B cell (primary cell): ENCODE data around the gene RNF157. TPM values are rescaled to one million over a fixed set of nuclear protein-coding genes. Genes with fewer than 3 reads are reported as not detected.

Experiments used
- ATAC-seq: fragments of 200-7000 bp; cut with Tn5 transposase; one replicate; pipeline ENCODE4 v1.10.0; 2021; ENCODE audit warnings: low read depth, mild to moderate bottlenecking, moderate number of reproducible peaks, moderate library complexity
- CTCF ChIA-PET: fragments of 350-600 bp; sonication (Branson Sonifier 250); formaldehyde crosslinking; loops from one replicate; lab custom pipeline; 2021; ENCODE audit warnings: antibody characterized with exemption, inconsistent platforms; lab: Charles Lee
- POLR2A ChIA-PET: fragments of 350-600 bp; sonication (Branson Sonifier 250); formaldehyde crosslinking; loops from one replicate; lab custom pipeline; 2021; ENCODE audit warnings: antibody characterized with exemption; lab: Charles Lee
- DNase-seq: peaks from one replicate; pipeline ENCODE4 v3.0.0; 2013
- H2AFZ ChIP-seq: 2 replicates; pipeline ENCODE4 v1.6.1; 2012; ENCODE audit warnings: mild to moderate bottlenecking, low read depth, low read length; ENCODE audit not compliant: insufficient read depth, poor library complexity, severe bottlenecking
- H3K27ac ChIP-seq, 2 donors: 1 replicate in 1 of 2; 2 replicates in 1 of 2; pipeline ENCODE4 v1.5.1; 2012 to 2013; ENCODE audit warnings: low read length in 2 of 2, mild to moderate bottlenecking in 2 of 2, moderate library complexity in 1 of 2
- H3K27me3 ChIP-seq, 4 experiments: fragments of 200-600 bp in 1 of 4; sonication (generic) in 1 of 4; replicated peaks in 1 of 4; 1 replicate in 2 of 4; 2 replicates in 2 of 4; pipeline versions ENCODE4 v1.6.1 to v1.7.0; 2013 to 2016; ENCODE audit warnings: low read length in 3 of 4, mild to moderate bottlenecking in 2 of 4, mixed read lengths in 1 of 4, moderate library complexity in 1 of 4; ENCODE audit not compliant: insufficient read depth in 4 of 4, control insufficient read depth in 3 of 4; ENCODE audit errors: control extremely low read depth in 1 of 4
- H3K36me3 ChIP-seq, 2 experiments: replicated peaks in 1 of 2; 1 replicate in 1 of 2; 2 replicates in 1 of 2; pipeline versions ENCODE4 v1.6.1 to v1.7.1; 2013; ENCODE audit warnings: low read length in 1 of 2; ENCODE audit not compliant: insufficient read depth in 2 of 2, control insufficient read depth in 1 of 2; ENCODE audit errors: control extremely low read depth in 1 of 2, extremely low read depth in 1 of 2
- H3K4me1 ChIP-seq, 2 donors: fragments of 200-600 bp in 1 of 2; sonication (generic) in 1 of 2; 1 replicate in 1 of 2; 2 replicates in 1 of 2; pipeline versions ENCODE4 v1.5.1 to v1.6.1; 2013 to 2017; ENCODE audit warnings: low read length in 2 of 2; ENCODE audit not compliant: control insufficient read depth in 2 of 2, insufficient read depth in 2 of 2
- H3K4me2 ChIP-seq: replicated peaks from 2 replicates; pipeline ENCODE3; 2012; ENCODE audit warnings: mild to moderate bottlenecking, low read depth, low read length; ENCODE audit not compliant: poor library complexity, severe bottlenecking
- H3K4me3 ChIP-seq, 5 experiments: fragments of 200-600 bp in 1 of 5; sonication (generic) in 1 of 5; 1 replicate in 3 of 5; 2 replicates in 2 of 5; pipeline versions ENCODE4 v1.5.1 to v1.7.0; 2011 to 2016; ENCODE audit warnings: low read length in 4 of 5, mild to moderate bottlenecking in 4 of 5, low read depth in 2 of 5, control low read depth in 1 of 5, moderate library complexity in 1 of 5; ENCODE audit not compliant: insufficient read depth in 1 of 5; ENCODE audit errors: control extremely low read depth in 1 of 5, extremely low read depth in 1 of 5
- H3K79me2 ChIP-seq: fragments of 200-600 bp; sonication (generic); one replicate; pipeline ENCODE4 v1.6.0; 2016; ENCODE audit warnings: low read length; ENCODE audit not compliant: control insufficient read depth, insufficient read depth
- H3K9ac ChIP-seq: fragments of 200-600 bp; sonication (generic); 2 replicates; pipeline ENCODE4 v1.6.1; 2017; ENCODE audit warnings: mild to moderate bottlenecking, low read length, moderate library complexity
- H3K9me3 ChIP-seq, 3 donors: one replicate each; pipeline versions ENCODE4 v1.6.1 to v1.7.1; 2013; ENCODE audit warnings: low read length in 2 of 3; ENCODE audit not compliant: control insufficient read depth in 2 of 3, insufficient read depth in 1 of 3; ENCODE audit errors: control extremely low read depth in 1 of 3
- H4K20me1 ChIP-seq: 2 replicates; pipeline ENCODE4 v1.6.0; 2012; ENCODE audit warnings: mild to moderate bottlenecking, low read length; ENCODE audit not compliant: insufficient read depth, control insufficient read depth, poor library complexity, severe bottlenecking
- H3K27ac Mint-ChIP-seq: one replicate; pipeline ENCODE4 v1.8.0; 2021; ENCODE audit warnings: mixed read lengths
- H3K27me3 Mint-ChIP-seq: one replicate; pipeline ENCODE4 v1.8.0; 2021; ENCODE audit warnings: mixed read lengths
- H3K4me1 Mint-ChIP-seq: one replicate; pipeline ENCODE4 v1.8.0; 2021; ENCODE audit warnings: mixed read lengths
- H3K4me3 Mint-ChIP-seq: one replicate; pipeline ENCODE4 v1.8.0; 2021; ENCODE audit warnings: mixed read lengths
- H3K9me3 Mint-ChIP-seq: one replicate; pipeline ENCODE4 v1.8.0; 2022; ENCODE audit warnings: mixed read lengths; ENCODE audit not compliant: insufficient read depth
- EZH2 ChIP-seq: IDR thresholded peaks from 2 replicates; pipeline ENCODE4 v1.6.1; 2012; ENCODE audit warnings: borderline replicate concordance, low read depth, mild to moderate bottlenecking, moderate library complexity, low read length; ENCODE audit not compliant: insufficient read depth, poor library complexity, severe bottlenecking
- WGBS: methylation state at CpG from one replicate; pipeline ENCODE4 v1.1.5; 2013; ENCODE audit warnings: missing lambda C conversion rate; ENCODE audit not compliant: insufficient coverage; 5-methylcytosine and 5-hydroxymethylcytosine counted together
- intact Hi-C: fragments of 100-400 bp; cut with micrococcal nuclease; formaldehyde crosslinking; loops from one replicate; pipeline ENCODE4 v1.10.0; 2022
- polyA plus RNA-seq: library from polyadenylated mRNA; depleted of rRNA; stranded (reverse); fragments of >200 nt; gene quantifications from 2 replicates; pipeline ENCODE4 v1.2.3, GENCODE V29; 2012
- total RNA-seq, 2 donors: library from RNA; stranded (reverse); fragments of 120-200 nt in 1 of 2; gene quantifications; 1 replicate in 1 of 2; 2 replicates in 1 of 2; pipeline versions ENCODE4 v1.2.3 to v1.2.4, GENCODE V29; 2013 to 2022
- TF ChIP-seq, protein P1 (sequence below): fragments of 200-600 bp; IDR thresholded peaks from one replicate; pipeline ENCODE4 v1.8.0; 2022; ENCODE audit warnings: antibody characterized with exemption, mild to moderate bottlenecking

Gene RNF157
- total and polyA plus RNA-seq, 2 donors (not counting 1 experiment from before 2014, with no cell fraction given), result 0.54 to 1.2 TPM

DNA sequence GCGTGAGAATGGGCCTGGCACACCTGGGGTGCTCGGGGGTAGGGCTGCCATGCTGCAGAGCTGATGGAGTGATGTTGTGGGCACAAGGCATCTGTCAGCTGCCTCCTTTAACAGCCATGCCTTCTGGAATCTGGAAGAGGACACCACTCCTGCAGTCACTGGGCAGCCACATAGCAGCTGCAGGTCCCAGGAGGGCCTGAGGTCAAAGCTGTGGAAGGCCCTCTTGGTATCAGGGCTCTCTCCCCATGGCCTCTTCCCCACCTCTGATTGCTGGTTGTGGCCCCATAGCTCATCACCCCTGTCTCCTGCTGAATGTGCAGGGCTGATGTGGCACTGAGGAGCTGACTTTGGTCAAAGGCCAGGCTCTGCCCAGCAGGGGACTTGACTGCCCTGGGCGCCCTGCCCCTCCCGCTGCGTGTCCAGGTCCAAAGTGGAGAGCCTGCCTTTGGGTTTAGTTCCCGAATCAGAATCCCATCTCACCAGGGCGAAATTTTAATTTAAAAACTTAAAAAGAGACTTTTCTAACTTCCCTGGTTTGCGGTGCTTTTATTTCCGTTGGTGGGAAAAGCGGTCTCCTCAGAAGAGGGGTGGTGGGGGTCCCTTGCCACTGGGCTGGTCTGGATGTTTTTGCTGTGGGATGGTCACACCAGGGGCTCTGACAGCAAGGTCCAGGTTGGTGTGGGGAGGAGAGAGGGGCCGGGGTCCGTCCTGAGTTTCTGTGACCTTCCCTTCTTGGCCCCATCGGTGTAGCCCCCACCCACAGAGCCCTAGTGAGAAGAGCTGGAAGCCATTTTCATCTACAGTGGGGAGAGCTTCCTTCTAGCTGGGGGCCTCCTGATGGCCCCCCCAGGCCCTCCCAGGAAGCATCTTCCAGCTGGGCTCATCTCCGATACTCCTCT lies 30.7 kb upstream of the RNF157 start:
- peak overlapping the region; percentile 54 for H3K9ac ChIP-seq
- H3K36me3 ChIP-seq, result peaks cover 2 to 16% of the 10 kb centered on the region in 2 experiments
- 83% methylated on average over 4 of the region's 14 CpGs for WGBS
- CTCF ChIA-PET, result interaction anchor here (1.1 to 16.7 kb wide), 8 partner anchors 8 to 148 kb away, joined by 3 to 435 read pairs (median 22); partner anchors contain the start of gene UBALD2
- ATAC-seq (no peak), DNase-seq (peak; percentile 63)
- no peaks in the 10 kb centered on the region for H3K9me3 Mint-ChIP-seq
- peak overlapping the region; percentile 82 for H3K4me3 Mint-ChIP-seq
- H3K27me3 ChIP-seq, result no peaks in the 10 kb centered on the region
- intact Hi-C loops, result loop anchor here (10.0 kb wide), 1 partner anchor 224 kb away; no protein-coding TSS in a partner anchor
- peak overlapping the region; percentile 94 for H3K4me2 ChIP-seq
- no peaks in the 10 kb centered on the region for H3K27me3 Mint-ChIP-seq
- no peak overlapping the region for H2AFZ ChIP-seq
- POLR2A ChIA-PET, result interaction anchor here (0.6 to 5.6 kb wide), 3 partner anchors 7 to 150 kb away, joined by 5 to 44 read pairs (median 10); partner anchors contain the start of gene UBALD2
- H3K27ac ChIP-seq, result peak overlapping the region; percentile 97 to 99
- peak overlapping the region in 4 of 5 experiments; percentile 41 to 61 (median 52) for H3K4me3 ChIP-seq
- no peak for TF ChIP-seq EZH2
- TF ChIP-seq, protein P1, sequence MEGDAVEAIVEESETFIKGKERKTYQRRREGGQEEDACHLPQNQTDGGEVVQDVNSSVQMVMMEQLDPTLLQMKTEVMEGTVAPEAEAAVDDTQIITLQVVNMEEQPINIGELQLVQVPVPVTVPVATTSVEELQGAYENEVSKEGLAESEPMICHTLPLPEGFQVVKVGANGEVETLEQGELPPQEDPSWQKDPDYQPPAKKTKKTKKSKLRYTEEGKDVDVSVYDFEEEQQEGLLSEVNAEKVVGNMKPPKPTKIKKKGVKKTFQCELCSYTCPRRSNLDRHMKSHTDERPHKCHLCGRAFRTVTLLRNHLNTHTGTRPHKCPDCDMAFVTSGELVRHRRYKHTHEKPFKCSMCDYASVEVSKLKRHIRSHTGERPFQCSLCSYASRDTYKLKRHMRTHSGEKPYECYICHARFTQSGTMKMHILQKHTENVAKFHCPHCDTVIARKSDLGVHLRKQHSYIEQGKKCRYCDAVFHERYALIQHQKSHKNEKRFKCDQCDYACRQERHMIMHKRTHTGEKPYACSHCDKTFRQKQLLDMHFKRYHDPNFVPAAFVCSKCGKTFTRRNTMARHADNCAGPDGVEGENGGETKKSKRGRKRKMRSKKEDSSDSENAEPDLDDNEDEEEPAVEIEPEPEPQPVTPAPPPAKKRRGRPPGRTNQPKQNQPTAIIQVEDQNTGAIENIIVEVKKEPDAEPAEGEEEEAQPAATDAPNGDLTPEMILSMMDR, result no peak
- H3K4me1 Mint-ChIP-seq, result peaks cover 81% of the 10 kb centered on the region
- H4K20me1 ChIP-seq, result peaks cover 10% of the 10 kb centered on the region
- peaks cover 89 to 98% of the 10 kb centered on the region in 2 donors for H3K4me1 ChIP-seq
- peaks cover 0 to 5% (median 0%) of the 10 kb centered on the region in 3 donors for H3K9me3 ChIP-seq
- peak overlapping the region; percentile 93 for H3K27ac Mint-ChIP-seq
- H3K79me2 ChIP-seq, result peaks cover 33% of the 10 kb centered on the region
